Astrocyte of the spinal cord (primary cell): ENCODE results near the gene PEG3.

Source experiments
- DNase-seq: peaks from one replicate; pipeline ENCODE4 v3.0.0; 2011; ENCODE audit warnings: low read depth, low spot score
- H3K4me3 ChIP-seq: 2 replicates; pipeline ENCODE4 v1.5.1; 2011; ENCODE audit warnings: low read depth, mild to moderate bottlenecking, low read length, moderate library complexity
- in situ Hi-C: cut with HindIII; loops from 2 replicates; pipeline ENCODE4 v1.10.0; 2017; ENCODE audit warnings: low sequenced_read_pairs
- TF ChIP-seq, protein P1 (sequence below): IDR thresholded peaks from 2 replicates; pipeline ENCODE4 v1.5.1; 2012; ENCODE audit warnings: low read depth, mild to moderate bottlenecking, low read length, inconsistent platforms

Gene PEG3

GRCh38 chr19:56874530-56874929, 34.0 kb upstream of the PEG3 start:
- TF ChIP-seq, protein P1, sequence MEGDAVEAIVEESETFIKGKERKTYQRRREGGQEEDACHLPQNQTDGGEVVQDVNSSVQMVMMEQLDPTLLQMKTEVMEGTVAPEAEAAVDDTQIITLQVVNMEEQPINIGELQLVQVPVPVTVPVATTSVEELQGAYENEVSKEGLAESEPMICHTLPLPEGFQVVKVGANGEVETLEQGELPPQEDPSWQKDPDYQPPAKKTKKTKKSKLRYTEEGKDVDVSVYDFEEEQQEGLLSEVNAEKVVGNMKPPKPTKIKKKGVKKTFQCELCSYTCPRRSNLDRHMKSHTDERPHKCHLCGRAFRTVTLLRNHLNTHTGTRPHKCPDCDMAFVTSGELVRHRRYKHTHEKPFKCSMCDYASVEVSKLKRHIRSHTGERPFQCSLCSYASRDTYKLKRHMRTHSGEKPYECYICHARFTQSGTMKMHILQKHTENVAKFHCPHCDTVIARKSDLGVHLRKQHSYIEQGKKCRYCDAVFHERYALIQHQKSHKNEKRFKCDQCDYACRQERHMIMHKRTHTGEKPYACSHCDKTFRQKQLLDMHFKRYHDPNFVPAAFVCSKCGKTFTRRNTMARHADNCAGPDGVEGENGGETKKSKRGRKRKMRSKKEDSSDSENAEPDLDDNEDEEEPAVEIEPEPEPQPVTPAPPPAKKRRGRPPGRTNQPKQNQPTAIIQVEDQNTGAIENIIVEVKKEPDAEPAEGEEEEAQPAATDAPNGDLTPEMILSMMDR, result no peak
- no peak for DNase-seq
- in situ Hi-C loops, result no loop called here
- H3K4me3 ChIP-seq, result no peak overlapping the region

- in situ Hi-C loops, result no loop called here
- no peak overlapping the region for H3K4me3 ChIP-seq
- TF ChIP-seq, protein P1, result no peak
- DNase-seq, result no peak
Measured at GRCh38 chr19:56873493-56873892, 33.0 kb upstream of the PEG3 start.

- TF ChIP-seq, protein P1, result no peak
- no peak overlapping the region for H3K4me3 ChIP-seq
- in situ Hi-C loops, result no loop called here
- no peak for DNase-seq
Measured at GRCh38 chr19:56869886-56870285, 29.4 kb upstream of the PEG3 start.

- in situ Hi-C loops, result no loop called here
- no peak for DNase-seq
- TF ChIP-seq, protein P1, result no peak
- H3K4me3 ChIP-seq, result no peak overlapping the region
Measured at GRCh38 chr19:56868446-56868845, 27.9 kb upstream of the PEG3 start.

- no peak for DNase-seq
- H3K4me3 ChIP-seq, result no peak overlapping the region
- TF ChIP-seq, protein P1, result no peak
- in situ Hi-C loops, result no loop called here
Measured at GRCh38 chr19:56866538-56866937, 26.0 kb upstream of the PEG3 start.

- in situ Hi-C loops, result no loop called here
- TF ChIP-seq, protein P1, result no peak
Measured at GRCh38 chr19:56864443-56865125, 24.1 kb upstream of the PEG3 start.

More at GRCh38 chr19:56864443-56865125, 24.1 kb upstream of the PEG3 start:
- no peak overlapping the region for H3K4me3 ChIP-seq
- no peak for DNase-seq
